K562 (cell line): ENCODE data around the gene SYF2. TPM values are rescaled to one million over a fixed set of nuclear protein-coding genes. Genes with fewer than 3 reads are reported as not detected.
A peak's percentile ranks its signal among the peaks of the same experiment; 100 is the strongest.

Experiments used
- ATAC-seq: fragments of 200-7000 bp; cut with Tn5 transposase; 3 replicates; pipeline ENCODE4 v1.9.1; 2020; ENCODE audit warnings: moderate library complexity
- BruUV-seq: library from RNA; stranded (reverse); fragments of 400-500 nt; replicated peaks from 2 replicates; lab custom pipeline; 2021; lab: Mats Ljungman, UMichigan
- CTCF ChIA-PET: fragments of 300-600 bp; formaldehyde crosslinking; extraction: SDS; loops from one replicate; lab custom pipeline; 2021; ENCODE audit warnings: low intra/inter-chr PET ratio; lab: Yijun Ruan, JAX
- POLR2A ChIA-PET: fragments of 300-600, 350-650 bp; sonication (Branson Sonifier 250); formaldehyde crosslinking; extraction: SDS; loops from one replicate; lab custom pipeline; 2021; ENCODE audit warnings: antibody characterized with exemption, inconsistent platforms; lab: Yijun Ruan, JAX
- DNase-seq, 4 experiments: peaks; one replicate each; pipeline versions ENCODE4 v3.0.0 to v3.0.0-alpha.2; 2011 to 2018; ENCODE audit warnings: low spot score in 3 of 4, mixed read lengths in 3 of 4; ENCODE audit errors: extremely low read depth in 1 of 4
- FAIRE-seq: peaks from 2 replicates; lab custom pipeline; 2011; peaks lifted over from hg19 to GRCh38; lab: Jason Lieb, UNC
- H2AFZ ChIP-seq: 2 replicates; pipeline ENCODE4 v1.6.0; 2011; ENCODE audit warnings: low read depth, low read length, control low read depth, inconsistent platforms
- H3K27ac ChIP-seq: fragments of 200-600 bp; 3 replicates; pipeline ENCODE4 v1.8.0; 2011; ENCODE audit warnings: low read depth, mild to moderate bottlenecking, control low read depth, inconsistent platforms, low read length, moderate library complexity, mixed read lengths; ENCODE audit errors: extremely low read depth
- H3K27me3 ChIP-seq, 2 experiments: fragments of 300-600 bp in 1 of 2; 2 replicates in 1 of 2; 3 replicates in 1 of 2; pipeline versions ENCODE4 v1.6.0 to v1.8.0; 2011; ENCODE audit warnings: inconsistent platforms in 2 of 2, low read length in 2 of 2, mild to moderate bottlenecking in 1 of 2, mixed read lengths in 1 of 2, moderate library complexity in 1 of 2; ENCODE audit not compliant: control insufficient read depth in 2 of 2, insufficient read depth in 2 of 2
- H3K36me3 ChIP-seq: fragments of 300-600 bp; 3 replicates; pipeline ENCODE4 v1.8.0; 2011; ENCODE audit warnings: mild to moderate bottlenecking, low read length, inconsistent platforms; ENCODE audit not compliant: control insufficient read depth, insufficient read depth
- H3K4me1 ChIP-seq, 2 experiments: fragments of 200-600 bp in 1 of 2; replicated peaks in 1 of 2; 2 replicates in 1 of 2; 3 replicates in 1 of 2; pipeline versions ENCODE4 v1.5.1 to v1.8.0; 2011; ENCODE audit warnings: inconsistent platforms in 2 of 2, low read length in 2 of 2, mild to moderate bottlenecking in 1 of 2, mixed read lengths in 1 of 2, moderate library complexity in 1 of 2; ENCODE audit not compliant: control insufficient read depth in 2 of 2, insufficient read depth in 2 of 2
- H3K4me2 ChIP-seq: 2 replicates; pipeline ENCODE4 v1.6.1; 2011; ENCODE audit warnings: low read length, control low read depth, inconsistent platforms, mixed read lengths; ENCODE audit not compliant: insufficient read depth
- H3K4me3 ChIP-seq: fragments of 200-600 bp; sonication (generic), shearing (Covaris generic); 2 replicates; pipeline ENCODE4 v1.5.1; 2016; ENCODE audit warnings: control low read depth, inconsistent platforms
- H3K79me2 ChIP-seq: fragments of 200-600 bp; 3 replicates; pipeline ENCODE4 v1.8.0; 2011; ENCODE audit warnings: low read length, inconsistent platforms; ENCODE audit not compliant: control insufficient read depth, insufficient read depth
- H3K9ac ChIP-seq, 2 experiments: 2 replicates each; pipeline versions ENCODE4 v1.6.0 to v1.6.1; 2011; ENCODE audit warnings: low read depth in 2 of 2, low read length in 2 of 2, control low read depth in 1 of 2, inconsistent platforms in 1 of 2, mild to moderate bottlenecking in 1 of 2, mixed read lengths in 1 of 2; ENCODE audit not compliant: insufficient read depth in 1 of 2
- H3K9me1 ChIP-seq: one replicate; pipeline ENCODE4 v1.6.0; 2011; ENCODE audit warnings: inconsistent platforms, mild to moderate bottlenecking, low read length, moderate library complexity; ENCODE audit not compliant: control insufficient read depth, insufficient read depth
- H3K9me3 ChIP-seq: replicated peaks from 2 replicates; pipeline ENCODE4 v1.5.1; 2011; ENCODE audit warnings: low read depth, low read length, inconsistent platforms; ENCODE audit not compliant: control insufficient read depth, insufficient read depth
- H4K20me1 ChIP-seq: replicated peaks from 2 replicates; pipeline ENCODE4 v1.6.1; 2011; ENCODE audit warnings: low read length, inconsistent platforms, mixed read lengths; ENCODE audit not compliant: control insufficient read depth, insufficient read depth
- DPF2 ChIP-seq: fragments of 450-650 bp; IDR thresholded peaks from 2 replicates; pipeline ENCODE4 v1.6.1; 2016
- RBM34 ChIP-seq: fragments of 200-400 bp; formaldehyde crosslinking; IDR thresholded peaks from 2 replicates; pipeline ENCODE4 v1.6.1; 2018; ENCODE audit warnings: low read length, borderline replicate concordance; ENCODE audit not compliant: insufficient read depth
- SLC30A9 ChIP-seq: fragments of 250-450 bp; sonication (Bioruptor Pico); IDR thresholded peaks from 2 replicates; pipeline ENCODE4 v1.8.0; 2022; ENCODE audit warnings: mild to moderate bottlenecking, moderate library complexity
- TAF1 ChIP-seq: IDR thresholded peaks from 2 replicates; pipeline ENCODE4 v1.6.1; 2011; ENCODE audit warnings: mild to moderate bottlenecking, low read length, moderate library complexity; ENCODE audit not compliant: insufficient read depth, control insufficient read depth, severe bottlenecking; ENCODE audit errors: extremely low read depth
- TBP ChIP-seq: optimal IDR thresholded peaks from 2 replicates; pipeline ENCODE3; 2011; ENCODE audit warnings: low read depth, low read length, improper control_type of control experiment
- TCFL5 ChIP-seq: fragments of 250-450 bp; sonication (Bioruptor Pico); conservative IDR thresholded peaks from 2 replicates; pipeline ENCODE4 v1.6.1; 2021; ENCODE audit warnings: mild to moderate bottlenecking, moderate library complexity, matching md5 sums
- WGBS: fragments of 100-300 bp; shearing (Covaris generic); methylation state at CpG from one replicate; pipeline ENCODE4 v1.1.6; 2016; ENCODE audit warnings: low coverage, mixed read lengths; ENCODE audit not compliant: insufficient coverage; ENCODE audit errors: missing lambda C conversion rate; 5-methylcytosine and 5-hydroxymethylcytosine counted together
- in situ Hi-C: fragments of 300-500 bp; cut with MboI; formaldehyde crosslinking; loops from 4 replicates; pipeline ENCODE4 v1.15.0; 2018; ENCODE audit warnings: inconsistent platforms, mixed read lengths
- intact Hi-C: fragments of 100-400 bp; cut with micrococcal nuclease; formaldehyde crosslinking; loops from 2 replicates; pipeline ENCODE4 v1.14.2; 2022
- polyA plus RNA-seq, 8 experiments: library from polyadenylated mRNA; depleted of rRNA in 4 of 8; stranded (reverse) in 5 of 8; unstranded in 3 of 8; fragments of >200 nt; fragmentation: Nextera tagmentation in 2 of 8; fragmentation: Illumina TruSeq in 1 of 8; extraction: Ambion mirVana in 2 of 8; extraction: Trizol in 1 of 8; gene quantifications; 2 replicates each; pipeline versions ENCODE4 v1.2.1 to v1.2.3, GENCODE V29; 2011 to 2014; ENCODE audit warnings: inconsistent platforms in 1 of 8, missing spikeins in 1 of 8
- total RNA-seq, 7 experiments: library from RNA; depleted of rRNA in 6 of 7; stranded (reverse); fragments of >200 nt in 6 of 7; fragmentation: Illumina TruSeq in 2 of 7; extraction: Trizol in 2 of 7; gene quantifications; 2 replicates each; pipeline versions ENCODE4 v1.2.1 to v1.2.3, GENCODE V29; 2011 to 2021; ENCODE audit warnings: low replicate concordance in 1 of 7

The SYF2 gene
- total and polyA plus RNA-seq, 9 of the 15 experiments (the other 6 are each of a cell fraction or from before 2014, with no cell fraction given) = 20.9 to 69.0 (median 43.2) TPM

DNA sequence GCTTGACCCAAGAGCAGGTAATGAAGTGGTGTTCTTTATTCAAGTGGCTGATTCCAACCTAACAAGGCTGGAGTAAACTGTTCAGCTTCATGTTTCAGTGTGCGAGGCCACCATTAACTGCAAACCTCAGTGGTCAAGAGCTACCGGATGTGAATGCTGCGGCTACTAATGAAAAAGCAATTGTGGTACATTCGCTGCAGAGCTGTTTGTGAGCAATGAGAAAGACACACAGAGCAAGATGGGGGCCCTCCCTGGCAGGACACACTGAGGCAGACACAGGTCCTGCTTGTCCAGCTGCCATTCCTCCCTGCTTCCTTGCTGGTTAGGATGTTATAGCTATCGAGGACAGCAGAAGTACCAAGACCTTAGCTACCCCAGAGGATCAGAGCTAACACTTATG lies 26.1 kb downstream of the SYF2 start:
- ATAC-seq = no peak
- no peak overlapping the region for H3K27ac ChIP-seq
- no peak overlapping the region for H3K4me2 ChIP-seq
- in situ Hi-C loops (no loop called here), intact Hi-C loops (loop anchor here (5.0 kb wide), 1 partner anchor 104 kb away; no protein-coding TSS in a partner anchor)
- WGBS = 33% methylated on average over 5 of the region's 5 CpGs
- no peaks in the 10 kb centered on the region for H3K79me2 ChIP-seq
- peaks cover 12 to 13% of the 10 kb centered on the region in 2 experiments; a peak in 3 of 5 replicates for H3K27me3 ChIP-seq
- CTCF ChIA-PET = interaction anchor here (0.5 to 0.6 kb wide), 2 partner anchors 174 to 383 kb away, joined by 3 to 4 read pairs; no protein-coding TSS in a partner anchor
- no peak overlapping the region for H3K4me3 ChIP-seq
- no peaks in the 10 kb centered on the region for H3K9me1 ChIP-seq
- no peak for TF ChIP-seq RBM34
- no peak for TF ChIP-seq SLC30A9 (CRISPR knock-in tag)
- TF ChIP-seq DPF2 = no peak
- no peak for TF ChIP-seq TBP
- 0 out of 2 replicates have a peak overlapping the region, but pooled peaks have one; percentile 41 for H2AFZ ChIP-seq
- no peak for DNase-seq
- no peak for FAIRE-seq
- H3K9me3 ChIP-seq = no peaks in the 10 kb centered on the region
- no peaks in the 10 kb centered on the region for H3K36me3 ChIP-seq
- no peak overlapping the region for H3K9ac ChIP-seq
- H3K4me1 ChIP-seq = no peaks in the 10 kb centered on the region
- BruUV-seq = no TSS peak
- no peaks in the 10 kb centered on the region; the same call in 1 of the 2 replicates for H4K20me1 ChIP-seq
- POLR2A ChIA-PET = interaction anchor here (0.7 to 2.4 kb wide), 5 partner anchors 9 to 486 kb away, joined by 3 to 20 read pairs (median 4); partner anchors contain the start of gene SYF2

DNA sequence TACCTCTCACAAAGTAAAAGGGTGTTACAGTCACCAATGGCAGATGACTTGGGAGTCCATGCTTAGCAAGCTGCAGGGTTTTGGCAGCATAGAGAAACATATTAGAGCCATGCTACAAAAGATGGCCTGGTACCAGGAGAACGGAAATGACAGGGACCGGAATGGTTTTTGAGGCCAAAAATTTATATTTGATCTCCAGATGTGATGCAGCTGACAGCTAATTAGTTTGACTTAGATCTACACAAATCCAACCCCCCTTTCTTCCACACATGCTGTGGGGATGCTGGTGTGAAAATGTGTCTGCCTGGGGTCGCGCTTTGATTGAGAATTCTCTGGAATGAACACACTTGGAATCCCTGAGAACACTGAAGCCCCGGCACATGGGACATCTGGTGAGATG lies 26.5 kb downstream of the SYF2 start:
- POLR2A ChIA-PET = interaction anchor here (0.7 to 2.4 kb wide), 4 partner anchors 9 to 486 kb away, joined by 3 to 20 read pairs (median 4); partner anchors contain the start of gene SYF2
- DNase-seq (no peak), FAIRE-seq (no peak), ATAC-seq (no peak)
- CTCF ChIA-PET = interaction anchor here (0.6 to 1.0 kb wide), 2 partner anchors 173 to 358 kb away, joined by 4 to 5 read pairs; no protein-coding TSS in a partner anchor
- intact Hi-C loops = loop anchor here (2.0 to 5.0 kb wide), 2 partner anchors 103 to 357 kb away; no protein-coding TSS in a partner anchor
- WGBS = 28% methylated on average over 5 of the region's 5 CpGs
- no TSS peak for BruUV-seq
- H3K36me3 ChIP-seq = no peaks in the 10 kb centered on the region
- no peaks in the 10 kb centered on the region for H3K4me1 ChIP-seq
- H4K20me1 ChIP-seq = no peaks in the 10 kb centered on the region; the same call in 1 of the 2 replicates
- in situ Hi-C loops = no loop called here
- peaks cover 16 to 17% of the 10 kb centered on the region in 2 experiments; a peak in 4 of 5 replicates for H3K27me3 ChIP-seq
- no peaks in the 10 kb centered on the region for H3K79me2 ChIP-seq
- no peaks in the 10 kb centered on the region for H3K9me1 ChIP-seq
- no peak overlapping the region for H3K4me3 ChIP-seq
- H3K9me3 ChIP-seq = no peaks in the 10 kb centered on the region
- no peak overlapping the region for H2AFZ ChIP-seq
- no peak overlapping the region for H3K4me2 ChIP-seq
- no peak overlapping the region for H3K9ac ChIP-seq
- H3K27ac ChIP-seq = no peak overlapping the region
- TF ChIP-seq TAF1 (no peak), TCFL5 (CRISPR knock-in tag) (no peak)
